Dedifferentiated amniotic fluid mesenchymal stem cell (primary cell): ENCODE data around the gene BEST3.
"Not testable (repeated sequence)": the region's sequence is repeated elsewhere in the genome, so short reads cannot be mapped to it uniquely, and the experiment has no call there.

ENCODE experiments used
- DNase-seq: peaks from one replicate; pipeline ENCODE4 v3.0.0-alpha.2; 2016; ENCODE audit errors: extremely low spot score

BEST3 gene

DNA sequence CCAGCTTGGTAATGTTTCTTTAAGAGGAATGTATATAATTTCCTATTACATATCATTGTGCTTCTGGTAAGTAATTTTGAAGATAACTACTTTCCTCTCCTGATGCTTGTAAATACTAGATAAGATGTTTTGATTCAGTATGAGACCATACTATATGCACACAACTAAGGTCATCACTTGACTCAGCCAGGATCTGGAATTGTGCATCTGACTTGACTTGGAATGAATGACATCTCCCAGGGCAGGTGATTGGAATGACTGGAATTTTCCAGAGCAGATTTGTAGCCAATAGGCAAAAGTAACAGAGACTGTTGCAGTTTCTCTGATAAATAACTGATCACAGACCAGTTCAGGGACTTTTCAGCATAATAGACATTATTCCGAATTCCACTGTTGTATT is 11.1 kb downstream of the BEST3 start:
- no peak for DNase-seq

DNA sequence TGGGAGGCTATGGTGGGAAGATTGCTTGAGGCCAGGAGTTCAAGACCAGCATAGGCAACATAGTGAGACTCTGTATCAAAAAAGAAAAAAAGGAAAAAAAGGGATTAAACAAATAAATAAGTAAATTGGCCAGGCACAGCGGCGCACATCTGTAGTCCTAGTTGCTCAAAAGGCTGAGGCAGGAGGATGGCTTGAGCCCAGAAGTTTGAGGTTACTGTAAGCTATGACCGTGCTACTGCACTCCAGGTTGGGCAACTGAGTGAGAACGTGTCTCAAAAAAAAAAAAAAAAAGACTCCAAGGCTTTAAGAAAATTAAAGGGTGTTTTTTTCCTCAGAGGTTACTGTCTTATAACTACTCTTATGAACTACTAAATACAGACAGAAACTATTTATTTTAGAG is 11.7 kb downstream of the BEST3 start:
- DNase-seq = no peak

DNA sequence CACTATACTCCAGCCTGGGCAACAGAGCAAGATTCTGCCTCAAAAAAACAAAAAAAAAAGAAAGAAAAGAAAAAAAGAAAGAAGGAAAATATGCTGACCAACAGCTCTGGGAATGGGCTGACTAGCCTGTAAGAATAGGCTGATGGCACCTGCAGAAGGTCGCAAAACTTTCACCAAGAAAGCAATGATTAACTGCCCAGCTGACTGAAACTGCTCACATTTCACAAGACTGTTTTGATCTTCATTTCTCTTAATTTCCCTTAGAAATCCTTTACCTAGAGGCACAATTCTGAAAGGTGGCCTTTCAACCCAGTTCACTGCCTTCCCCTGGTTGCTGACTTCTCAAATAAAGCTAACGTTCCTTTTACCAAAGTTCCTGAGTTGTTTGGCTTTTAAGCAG is 12.4 kb downstream of the BEST3 start:
- no peak for DNase-seq

DNA sequence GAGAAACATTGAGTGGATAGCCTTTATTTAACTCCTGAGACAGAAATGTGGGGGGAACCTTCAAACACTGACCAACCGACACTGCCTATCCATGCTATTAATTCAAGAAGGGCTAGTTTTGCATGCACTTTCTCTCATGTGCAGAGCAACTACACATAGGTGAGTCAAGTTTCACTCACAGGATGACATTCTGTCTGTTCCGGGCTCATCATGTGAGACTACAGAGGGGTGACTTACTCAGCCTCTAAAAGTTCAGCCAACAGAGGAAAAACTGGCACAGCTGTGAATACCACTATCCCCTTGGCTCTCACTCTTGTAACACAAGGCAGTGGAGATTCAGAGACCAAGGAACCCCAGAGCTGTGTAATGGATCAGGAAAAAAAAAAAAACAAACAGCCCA is 13.3 kb downstream of the BEST3 start:
- no peak for DNase-seq

DNA sequence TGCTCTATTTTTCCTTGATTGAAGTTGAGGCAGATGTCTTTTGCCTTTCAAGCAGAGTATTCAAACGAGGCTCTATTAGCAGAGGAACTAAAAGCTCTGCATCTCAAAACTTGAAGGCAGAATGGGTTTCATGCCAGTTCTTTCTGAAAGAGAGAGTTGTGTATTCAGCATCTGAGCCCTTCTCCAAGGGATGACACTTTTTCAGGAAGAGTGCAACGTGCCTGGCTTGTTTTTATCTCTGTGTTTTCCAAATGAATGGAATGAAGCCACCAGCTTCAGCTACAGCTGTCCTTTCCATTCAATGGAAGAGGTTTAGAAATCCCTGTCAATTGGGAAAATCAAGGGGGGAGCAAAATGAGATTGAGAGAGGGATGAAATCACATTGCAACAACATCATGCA is 14.6 kb downstream of the BEST3 start:
- no peak for DNase-seq

DNA sequence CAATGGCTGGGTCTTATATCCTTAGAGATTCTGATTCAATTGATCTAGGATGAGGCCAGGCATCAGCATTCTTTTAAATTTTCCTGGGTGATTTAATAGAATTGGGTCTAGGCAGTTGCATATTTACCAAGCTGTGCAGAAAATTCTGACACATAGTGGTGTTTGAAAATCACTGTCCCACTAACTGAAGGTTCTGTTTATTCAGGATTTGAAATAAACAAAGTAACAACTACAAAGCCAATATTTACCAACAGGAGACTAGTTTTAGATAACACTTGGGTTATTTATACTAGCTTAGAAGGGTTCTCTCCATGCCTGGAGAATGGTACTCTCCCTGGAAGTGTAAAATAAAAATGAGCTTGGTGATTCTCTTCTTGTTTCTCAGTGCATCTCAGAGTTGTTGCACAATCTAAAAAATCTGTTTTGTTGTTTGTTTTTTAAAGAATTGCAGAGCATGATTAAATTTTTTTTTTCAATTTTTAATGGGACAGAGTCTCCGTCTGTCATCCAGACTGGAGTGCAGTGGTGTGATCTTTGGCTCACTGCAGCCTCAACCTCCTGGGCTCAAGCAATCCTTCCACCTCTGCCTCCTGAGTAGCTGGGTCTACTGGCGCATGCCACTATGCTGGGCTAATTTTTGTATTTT is 16.9 kb downstream of the BEST3 start:
- no peak for DNase-seq

DNA sequence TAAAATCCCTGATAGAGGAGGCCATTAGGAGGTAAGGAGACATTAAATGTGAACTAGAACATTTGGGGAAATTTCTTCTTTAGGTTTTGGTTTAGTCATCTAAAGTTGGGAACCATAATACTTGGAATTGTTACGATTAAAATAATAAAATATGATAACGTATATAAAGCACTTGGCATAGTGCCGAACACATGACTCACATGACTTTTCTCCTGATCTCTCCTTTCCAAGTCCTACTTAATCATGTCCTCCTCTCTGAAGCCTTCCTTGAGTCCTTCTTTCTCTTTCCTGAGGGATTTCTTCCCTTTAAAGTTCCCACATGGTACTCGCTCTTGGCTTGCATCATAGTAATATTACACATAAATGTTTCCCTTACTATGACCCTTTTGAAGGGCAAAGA is 20.0 kb downstream of the BEST3 start:
- no peak for DNase-seq

DNA sequence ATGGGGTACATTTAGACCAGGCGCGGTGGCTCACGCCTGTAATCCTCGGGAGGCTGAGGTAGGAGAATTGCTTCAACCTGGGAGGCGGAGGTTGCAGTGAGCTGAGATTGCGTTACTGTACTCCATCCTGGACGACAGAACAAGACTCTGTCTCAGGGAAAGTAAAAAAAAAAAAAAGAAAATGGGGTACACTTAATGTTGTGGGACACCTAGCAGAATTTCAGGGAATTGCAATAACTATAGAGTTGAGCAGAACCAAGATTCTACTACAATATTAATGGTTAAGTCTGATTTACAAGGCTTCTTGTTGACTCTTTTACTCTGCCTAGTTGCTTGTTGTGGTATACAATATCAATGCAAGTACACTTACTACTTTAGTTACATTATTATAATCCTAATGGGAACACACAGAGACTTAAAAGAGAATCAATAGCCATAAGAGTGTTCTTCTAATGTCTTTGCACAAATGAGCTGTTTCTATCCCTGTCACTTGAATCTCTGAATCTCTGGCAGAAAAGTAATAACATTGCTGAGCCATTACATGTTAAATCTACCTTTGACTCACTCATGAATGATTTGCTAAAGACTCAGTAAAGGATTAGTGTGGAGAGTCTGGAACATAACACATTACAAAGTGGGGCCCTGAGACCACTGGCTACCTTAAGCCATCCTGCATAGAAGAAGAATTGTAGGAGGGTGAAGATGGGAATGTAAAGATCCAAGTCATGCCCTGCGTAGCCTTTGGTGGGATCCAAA is 22.7 kb downstream of the BEST3 start:
- no peak for DNase-seq

DNA sequence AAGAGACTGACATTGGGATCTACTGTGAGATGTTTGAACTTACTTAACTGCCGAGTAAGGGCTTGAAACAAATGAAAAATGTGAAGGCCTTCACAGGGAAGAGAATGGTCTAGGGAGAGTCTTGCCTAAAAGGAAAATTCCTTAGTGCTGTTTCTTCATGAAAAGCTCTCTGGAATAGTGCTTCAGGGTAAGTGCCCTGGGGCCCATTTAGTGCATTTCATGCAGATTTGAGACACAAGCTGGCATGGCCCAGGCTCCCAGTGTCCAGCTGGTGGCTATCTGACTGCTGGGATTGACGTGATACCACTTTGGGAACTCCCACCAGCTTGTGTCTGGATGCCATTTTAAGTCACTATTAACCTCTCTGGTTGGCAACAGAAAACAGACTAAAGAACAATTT is 26.9 kb downstream of the BEST3 start:
- DNase-seq = no peak

DNA sequence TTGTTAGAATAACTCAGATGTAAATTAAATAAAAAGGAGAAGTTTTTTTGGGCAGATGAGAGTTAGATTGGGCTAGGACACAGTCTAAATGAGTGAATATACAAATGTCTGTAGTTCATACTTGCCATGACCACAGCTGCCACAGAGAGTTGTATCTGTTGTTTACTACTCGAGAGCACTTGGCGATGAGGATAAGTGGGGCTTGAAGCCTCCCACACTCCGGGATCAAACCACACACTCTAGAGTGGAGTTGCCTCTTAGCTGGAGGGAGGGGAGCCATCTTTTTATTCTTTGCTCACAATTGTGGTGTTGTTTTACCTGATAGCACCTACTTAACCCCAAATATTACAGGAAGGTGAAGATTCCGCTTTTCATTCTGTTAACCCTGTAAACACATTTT is 27.5 kb downstream of the BEST3 start:
- no peak for DNase-seq

DNA sequence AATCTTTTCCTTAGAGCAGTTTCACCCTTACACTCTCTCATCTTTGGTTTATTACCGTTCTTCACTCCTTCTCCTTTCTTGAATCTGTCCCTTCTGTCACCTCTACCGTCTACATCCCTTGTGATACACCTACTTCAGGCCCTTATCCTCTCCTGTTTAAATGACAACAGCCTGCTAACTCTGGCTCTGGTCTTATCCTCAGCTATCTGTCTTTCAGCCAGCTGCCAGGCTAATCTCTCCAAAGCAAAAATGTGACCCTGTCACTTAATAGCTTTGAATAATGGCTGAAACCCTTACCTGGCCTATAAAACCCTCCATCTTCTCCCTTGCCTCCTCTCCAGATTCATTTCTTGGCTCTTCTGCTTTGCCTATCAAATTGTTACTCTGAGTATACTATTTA is 32.3 kb downstream of the BEST3 start:
- no peak for DNase-seq

DNA sequence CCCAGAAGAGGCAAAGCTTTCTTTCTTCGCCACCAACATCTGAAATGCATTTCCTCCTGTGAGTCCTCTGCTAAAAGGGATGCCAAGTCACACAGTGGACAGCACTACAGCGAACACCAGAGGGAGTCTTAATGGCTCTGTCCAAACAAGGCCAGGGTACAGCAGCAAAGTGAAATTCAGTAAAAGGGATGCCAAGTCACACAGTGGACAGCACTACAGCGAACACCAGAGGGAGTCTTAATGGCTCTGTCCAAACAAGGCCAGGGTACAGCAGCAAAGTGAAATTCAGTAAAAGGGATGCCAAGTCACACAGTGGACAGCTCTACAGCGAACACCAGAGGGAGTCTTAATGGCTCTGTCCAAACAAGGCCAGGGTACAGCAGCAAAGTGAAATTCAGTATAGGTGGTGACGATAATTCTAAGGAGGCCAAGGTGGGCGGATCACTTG is 34.1 kb downstream of the BEST3 start:
- not testable (repeated sequence) for DNase-seq

DNA sequence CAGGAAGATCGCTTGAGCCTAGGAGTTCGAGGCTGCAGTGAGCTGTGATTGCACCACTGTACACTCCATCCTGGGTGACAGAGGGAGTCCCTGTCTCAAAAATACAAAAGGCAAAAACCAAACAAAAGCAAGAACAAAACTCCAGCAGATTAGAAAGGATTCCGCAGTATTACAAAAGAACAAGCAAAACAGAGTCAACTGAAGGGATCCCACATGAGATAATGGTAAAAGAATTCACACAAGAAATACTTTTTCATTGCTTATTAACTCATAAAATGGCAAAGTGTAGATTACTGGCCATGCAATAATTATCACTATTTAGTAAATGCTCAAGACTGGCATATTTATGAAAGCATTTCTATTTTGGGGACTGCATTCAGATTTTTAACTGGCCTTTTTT is 35.4 kb downstream of the BEST3 start:
- no peak for DNase-seq

DNA sequence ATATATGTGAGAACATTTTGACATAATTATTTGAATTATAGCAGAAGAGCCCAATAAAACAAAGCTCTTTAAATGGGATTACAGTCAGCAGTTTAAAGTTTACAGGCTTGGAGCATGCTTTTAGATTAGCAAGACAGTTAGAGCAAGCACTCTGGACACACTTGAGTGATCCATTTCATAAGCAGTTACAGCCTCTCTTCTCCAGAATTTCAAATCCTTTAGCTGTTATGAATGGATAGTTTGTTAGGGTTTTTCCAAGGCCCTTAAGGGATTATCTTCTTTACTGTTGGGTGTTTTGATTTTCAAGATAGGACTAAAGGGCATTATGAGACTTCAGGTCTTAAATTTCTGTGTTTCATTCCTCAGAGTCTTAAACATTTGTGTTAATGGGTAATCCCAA is 36.3 kb downstream of the BEST3 start:
- no peak for DNase-seq

DNA sequence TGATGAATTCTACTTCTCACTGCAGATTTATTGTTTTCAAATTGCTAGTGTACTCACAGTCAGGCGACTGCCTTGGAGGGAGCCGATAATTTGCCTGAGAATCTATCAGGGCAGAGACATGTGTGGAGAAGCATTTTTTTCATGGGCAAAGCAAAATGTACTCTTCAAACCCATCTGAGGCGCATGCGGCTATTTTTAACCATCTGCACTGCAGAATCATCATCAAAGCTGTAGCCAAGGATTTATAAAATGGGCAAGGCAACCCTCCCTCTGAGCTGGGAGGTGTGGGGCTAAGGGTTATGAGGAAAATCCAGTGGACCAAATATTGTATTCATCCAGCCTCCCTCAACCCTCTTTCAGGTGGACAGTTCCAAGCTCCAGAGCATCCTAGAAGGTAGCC is 37.7 kb downstream of the BEST3 start:
- DNase-seq = no peak

DNA sequence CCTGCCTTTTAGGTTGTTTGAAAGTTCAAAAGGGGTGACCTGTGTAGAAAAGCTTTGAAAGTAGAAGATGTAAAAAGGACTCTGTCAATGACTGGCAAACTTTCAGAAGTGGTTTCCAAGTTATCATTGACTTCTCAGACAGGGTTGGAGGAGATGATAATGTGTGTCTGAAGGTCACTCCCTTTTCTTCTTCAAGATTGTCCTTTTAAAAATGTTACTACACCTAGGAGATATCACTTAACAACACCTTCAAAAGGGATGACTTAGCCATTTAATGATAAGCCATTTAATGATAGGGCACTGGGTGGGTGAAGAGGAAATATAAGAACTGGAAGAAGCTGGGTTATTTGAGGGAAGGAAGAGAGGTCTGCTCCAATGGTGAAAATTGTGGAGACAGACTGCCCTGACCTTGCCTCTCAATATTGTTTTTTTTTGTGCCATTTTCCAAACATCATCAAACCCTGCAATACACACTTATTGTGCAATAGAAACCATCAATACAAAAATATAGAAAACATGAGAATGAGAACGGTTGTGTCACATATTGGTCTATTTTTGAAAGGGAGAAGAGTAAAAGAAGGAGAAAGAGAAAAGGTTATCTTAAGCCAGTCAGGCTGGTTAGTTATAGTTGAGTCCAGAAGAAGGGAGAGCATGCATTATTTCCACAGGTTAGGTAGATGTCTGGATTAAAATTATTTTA is 38.8 kb downstream of the BEST3 start:
- DNase-seq = no peak

DNA sequence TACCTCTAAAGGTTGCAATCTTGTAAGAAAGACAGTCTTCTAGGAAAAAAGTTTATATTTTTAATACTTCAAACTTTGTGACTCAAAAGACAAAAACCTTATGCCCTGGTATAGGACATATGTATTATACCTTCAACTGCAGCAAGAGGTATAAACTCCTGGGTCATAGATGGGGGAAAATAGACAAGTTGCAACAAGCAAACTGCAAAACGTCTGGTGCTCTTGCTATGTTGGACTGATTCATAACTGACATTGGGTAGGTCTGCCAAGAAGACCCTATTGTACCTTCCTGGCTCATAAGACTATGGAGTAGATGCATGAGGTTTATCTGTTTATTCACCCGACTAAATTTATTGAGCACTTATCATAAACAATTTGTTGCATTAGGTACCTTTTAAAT is 40.9 kb downstream of the BEST3 start:
- no peak for DNase-seq

DNA sequence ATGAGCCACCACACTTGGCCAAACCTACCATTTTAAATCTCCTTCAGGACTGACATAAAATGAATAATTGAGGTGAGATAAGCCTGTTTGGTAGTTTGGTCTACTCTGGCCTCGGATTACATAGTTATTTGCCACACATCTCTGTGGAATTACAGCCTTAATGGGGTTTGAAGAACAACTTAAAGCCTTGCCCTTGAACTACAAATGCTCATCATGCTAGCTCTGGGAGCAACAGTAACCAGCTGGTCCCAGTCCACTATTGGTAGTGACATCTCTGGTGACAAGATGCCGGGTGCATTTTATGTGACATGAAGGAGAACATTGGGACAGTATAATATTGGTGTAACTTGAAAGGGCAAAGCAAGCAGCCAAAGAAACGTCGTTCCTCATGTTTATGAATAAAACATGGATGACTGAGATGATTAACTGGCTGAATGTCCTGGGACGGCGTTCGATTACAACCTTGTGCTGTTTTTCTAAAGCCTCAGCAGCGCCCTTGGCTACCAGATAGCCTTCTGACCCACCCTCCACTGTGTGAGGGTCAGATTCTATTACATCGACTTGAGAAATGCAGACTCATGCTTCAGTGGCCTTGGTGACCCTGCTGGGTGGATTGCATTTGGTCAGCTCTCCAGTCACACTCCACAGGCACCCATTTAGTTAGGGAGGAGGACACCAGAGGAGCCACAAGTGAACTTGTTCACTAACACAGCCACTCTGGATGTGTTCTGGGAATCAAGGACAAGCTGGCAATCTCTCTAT is 41.5 kb downstream of the BEST3 start:
- DNase-seq = no peak

DNA sequence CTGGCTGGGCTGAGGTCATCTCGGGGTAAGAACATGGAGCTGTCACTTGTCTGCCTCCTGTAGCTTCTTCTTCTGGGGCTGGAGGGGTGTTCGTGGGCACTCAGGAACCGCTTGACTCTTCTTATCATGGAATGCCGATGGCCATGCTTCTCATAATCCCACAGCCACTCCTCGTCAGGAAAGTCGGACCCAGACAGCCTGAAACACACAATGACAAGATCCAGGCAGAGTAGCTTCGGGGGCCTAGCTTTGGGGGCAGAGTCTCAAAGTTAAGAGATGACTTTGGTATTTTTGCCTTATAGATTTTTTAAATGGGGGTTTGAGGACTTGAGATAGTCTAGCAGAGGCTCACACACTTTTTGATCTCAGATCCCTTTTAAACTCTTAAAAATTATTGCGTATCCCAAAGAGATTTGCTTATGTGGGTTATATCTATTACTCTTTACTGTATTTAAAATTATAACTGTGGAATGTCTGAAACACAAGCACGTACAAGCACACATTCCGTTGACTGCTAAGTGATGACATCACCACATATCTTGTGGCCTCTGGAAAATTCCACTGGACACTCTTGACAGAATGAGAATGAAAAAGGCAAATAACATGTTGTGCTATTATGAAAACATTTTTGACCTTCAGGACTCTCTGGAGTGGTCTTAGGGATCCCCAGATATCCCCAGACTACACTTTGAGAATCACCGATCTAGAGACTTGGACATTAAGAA is 43.3 kb downstream of the BEST3 start:
- peak; percentile 87 for DNase-seq

DNA sequence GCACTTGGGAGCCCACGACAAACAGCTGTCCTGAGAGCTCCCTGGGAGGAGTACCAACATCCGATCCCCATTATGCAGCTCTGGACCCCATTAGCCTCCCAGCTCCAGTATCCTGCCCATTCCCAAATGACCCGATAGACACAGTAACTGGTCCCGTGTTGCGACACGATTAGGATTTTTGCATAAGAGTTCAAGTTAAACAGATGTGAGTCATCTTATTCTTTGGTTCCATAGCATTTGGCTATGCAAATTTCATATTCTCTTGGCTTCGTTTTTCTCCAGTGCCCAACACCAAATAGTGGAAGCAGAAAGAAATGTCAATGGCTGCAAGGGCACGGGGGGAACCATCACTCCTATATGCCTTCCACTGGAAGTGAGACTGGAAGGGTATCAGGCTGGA is 45.4 kb downstream of the BEST3 start:
- no peak for DNase-seq

DNA sequence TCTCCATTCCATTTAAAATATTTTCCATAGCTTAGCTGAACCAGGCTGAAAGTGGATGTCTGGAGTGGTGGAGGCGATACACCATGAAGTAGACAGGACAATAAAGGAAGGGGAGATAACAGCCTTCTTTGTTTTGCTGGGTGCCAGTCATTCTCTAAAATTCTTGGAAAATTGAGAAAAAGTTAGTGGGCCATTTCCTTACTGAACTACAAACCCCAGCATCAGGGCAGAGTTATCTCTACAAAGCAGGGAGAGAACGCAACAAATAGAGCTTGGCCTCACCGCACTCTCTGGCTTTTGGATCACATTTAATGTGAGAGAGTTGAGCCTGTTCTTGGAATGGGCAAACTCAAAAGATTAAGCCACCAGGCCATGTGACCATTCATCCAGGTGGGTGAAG is 47.2 kb downstream of the BEST3 start:
- no peak for DNase-seq

DNA sequence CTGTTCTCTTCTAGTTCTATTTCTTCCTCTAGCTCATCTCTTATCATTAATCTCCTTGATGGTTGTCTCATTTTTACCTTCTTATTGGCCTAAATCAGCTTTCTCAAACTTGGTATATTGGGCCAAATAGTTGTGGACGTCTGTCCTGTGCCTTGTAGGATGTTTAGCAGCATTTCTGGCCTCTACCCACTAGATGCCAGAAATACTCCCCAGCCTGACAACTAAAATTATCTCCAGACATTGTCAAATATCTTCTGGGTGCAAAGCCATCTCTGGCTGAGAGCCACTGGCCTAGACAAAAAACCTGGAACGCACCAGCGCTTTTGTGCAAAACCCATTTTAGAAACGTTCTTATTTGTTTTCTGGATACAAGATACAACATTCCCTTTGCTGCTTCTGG is 49.6 kb downstream of the BEST3 start:
- no peak for DNase-seq
